ENCODE measurements around the gene OPCML. TPM values are rescaled to one million over a fixed set of nuclear protein-coding genes. Genes with fewer than 3 reads are reported as not detected.

OPCML gene
- total and polyA plus RNA-seq, 2 donors (not counting 1 experiment from before 2014, with no cell fraction given) = 0.99 to 2.8 TPM

- H2AFZ ChIP-seq (ENCODE audit: low read length) = no peak overlapping the region
- H3K27ac ChIP-seq (ENCODE audit: insufficient read depth, low read length) = no peak overlapping the region
- H3K27me3 ChIP-seq (ENCODE audit: control insufficient read depth, insufficient read depth, low read length) = no peaks in the 10 kb centered on the region
Observed at GRCh38 chr11:132410383-132410782, 1121.9 kb downstream of the OPCML start.

DNA sequence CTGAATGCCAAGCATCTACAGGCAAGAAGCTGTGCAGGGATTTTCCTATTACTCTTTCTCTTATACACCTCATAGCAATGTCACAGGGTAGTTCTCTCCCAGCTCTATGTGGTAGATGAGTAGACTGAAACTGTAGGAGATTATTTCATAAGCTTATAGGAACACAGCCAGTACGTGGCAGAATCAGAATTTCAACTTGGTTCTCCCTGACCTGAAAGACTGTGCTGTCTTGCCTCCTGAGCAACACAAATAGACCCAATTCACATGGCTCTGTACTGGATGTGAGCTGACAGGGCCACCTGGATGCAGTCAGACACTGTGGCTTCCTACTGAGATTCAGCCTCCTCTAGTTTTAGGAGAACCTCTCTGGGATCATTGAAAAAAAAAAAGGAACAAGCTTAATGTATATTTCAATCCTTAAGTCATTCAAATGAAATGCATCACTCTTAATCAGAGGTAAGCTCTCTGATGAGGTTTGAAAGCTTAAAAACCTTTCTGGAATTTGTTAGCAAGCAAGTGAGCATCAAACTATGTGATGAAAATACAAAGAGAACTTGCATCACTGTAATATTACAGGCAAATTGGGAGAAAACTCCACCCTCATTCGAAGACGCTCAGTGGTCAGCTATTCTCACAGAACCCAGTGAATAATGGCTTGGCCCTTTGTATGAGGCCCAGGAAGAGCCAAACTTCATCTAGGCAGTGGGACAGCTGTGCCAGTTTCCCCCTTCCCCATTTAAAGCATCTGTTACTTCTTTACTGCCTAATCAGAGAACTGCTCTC lies 1122.5 kb downstream of the OPCML start:
- Histone ChIP-seq H3K9ac (ENCODE audit: insufficient read depth, low read length) (no peak overlapping the region), H3K9me3 (ENCODE audit: control insufficient read depth, insufficient read depth, low read depth, low read length) (no peaks in the 10 kb centered on the region), H3K27ac (ENCODE audit: insufficient read depth, low read length) (no peak overlapping the region), H3K36me3 (ENCODE audit: control insufficient read depth, insufficient read depth, low read length) (no peaks in the 10 kb centered on the region), H2AFZ (ENCODE audit: low read length) (no peak overlapping the region), H3K27me3 (ENCODE audit: control insufficient read depth, insufficient read depth, low read length) (no peaks in the 10 kb centered on the region), H3K79me2 (ENCODE audit: control insufficient read depth, insufficient read depth, low read length) (no peaks in the 10 kb centered on the region), H4K20me1 (ENCODE audit: control insufficient read depth, extremely low read depth, insufficient read depth, low read length) (no peaks in the 10 kb centered on the region), H3K4me2 (ENCODE audit: extremely low read depth, insufficient read depth, low read length) (no peak overlapping the region), H3K4me1 (ENCODE audit: control insufficient read depth, extremely low read depth, insufficient read depth, low read length) (no peaks in the 10 kb centered on the region), H3K4me3 (replicated peaks in 1 of 4; ENCODE audit: control extremely low read depth in 1 of 4, insufficient read depth in 1 of 4, low read depth in 3 of 4, low read length in 4 of 4) (no peak overlapping the region)
- no peak for DNase-seq (ENCODE audit: low read depth in 2 of 2)
- TF ChIP-seq EZH2 (IDR thresholded peaks at IDR 0.05; ENCODE audit: low read length, missing control alignments) = no peak
- TF ChIP-seq, protein P1, sequence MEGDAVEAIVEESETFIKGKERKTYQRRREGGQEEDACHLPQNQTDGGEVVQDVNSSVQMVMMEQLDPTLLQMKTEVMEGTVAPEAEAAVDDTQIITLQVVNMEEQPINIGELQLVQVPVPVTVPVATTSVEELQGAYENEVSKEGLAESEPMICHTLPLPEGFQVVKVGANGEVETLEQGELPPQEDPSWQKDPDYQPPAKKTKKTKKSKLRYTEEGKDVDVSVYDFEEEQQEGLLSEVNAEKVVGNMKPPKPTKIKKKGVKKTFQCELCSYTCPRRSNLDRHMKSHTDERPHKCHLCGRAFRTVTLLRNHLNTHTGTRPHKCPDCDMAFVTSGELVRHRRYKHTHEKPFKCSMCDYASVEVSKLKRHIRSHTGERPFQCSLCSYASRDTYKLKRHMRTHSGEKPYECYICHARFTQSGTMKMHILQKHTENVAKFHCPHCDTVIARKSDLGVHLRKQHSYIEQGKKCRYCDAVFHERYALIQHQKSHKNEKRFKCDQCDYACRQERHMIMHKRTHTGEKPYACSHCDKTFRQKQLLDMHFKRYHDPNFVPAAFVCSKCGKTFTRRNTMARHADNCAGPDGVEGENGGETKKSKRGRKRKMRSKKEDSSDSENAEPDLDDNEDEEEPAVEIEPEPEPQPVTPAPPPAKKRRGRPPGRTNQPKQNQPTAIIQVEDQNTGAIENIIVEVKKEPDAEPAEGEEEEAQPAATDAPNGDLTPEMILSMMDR (conservative IDR thresholded peaks at IDR 0.05 in 1 of 2, IDR thresholded peaks at IDR 0.05 in 1 of 2; ENCODE audit: low read depth in 1 of 2, low read length in 2 of 2) = no peak

More at GRCh38 chr11:132410383-132410782, 1121.9 kb downstream of the OPCML start:
- TF ChIP-seq EZH2 (IDR thresholded peaks at IDR 0.05; ENCODE audit: low read length, missing control alignments) = no peak
- TF ChIP-seq, protein P1 (conservative IDR thresholded peaks at IDR 0.05 in 1 of 2, IDR thresholded peaks at IDR 0.05 in 1 of 2; ENCODE audit: low read depth in 1 of 2, low read length in 2 of 2) = no peak
- Histone ChIP-seq H3K9me3 (ENCODE audit: control insufficient read depth, insufficient read depth, low read depth, low read length) (no peaks in the 10 kb centered on the region), H3K79me2 (ENCODE audit: control insufficient read depth, insufficient read depth, low read length) (no peaks in the 10 kb centered on the region), H3K4me2 (ENCODE audit: extremely low read depth, insufficient read depth, low read length) (no peak overlapping the region), H3K4me1 (ENCODE audit: control insufficient read depth, extremely low read depth, insufficient read depth, low read length) (no peaks in the 10 kb centered on the region), H3K36me3 (ENCODE audit: control insufficient read depth, insufficient read depth, low read length) (no peaks in the 10 kb centered on the region), H3K9ac (ENCODE audit: insufficient read depth, low read length) (no peak overlapping the region), H4K20me1 (ENCODE audit: control insufficient read depth, extremely low read depth, insufficient read depth, low read length) (no peaks in the 10 kb centered on the region), H3K4me3 (replicated peaks in 1 of 4; ENCODE audit: control extremely low read depth in 1 of 4, insufficient read depth in 1 of 4, low read depth in 3 of 4, low read length in 4 of 4) (no peak overlapping the region)
- no peak for DNase-seq (ENCODE audit: low read depth in 2 of 2)

DNA sequence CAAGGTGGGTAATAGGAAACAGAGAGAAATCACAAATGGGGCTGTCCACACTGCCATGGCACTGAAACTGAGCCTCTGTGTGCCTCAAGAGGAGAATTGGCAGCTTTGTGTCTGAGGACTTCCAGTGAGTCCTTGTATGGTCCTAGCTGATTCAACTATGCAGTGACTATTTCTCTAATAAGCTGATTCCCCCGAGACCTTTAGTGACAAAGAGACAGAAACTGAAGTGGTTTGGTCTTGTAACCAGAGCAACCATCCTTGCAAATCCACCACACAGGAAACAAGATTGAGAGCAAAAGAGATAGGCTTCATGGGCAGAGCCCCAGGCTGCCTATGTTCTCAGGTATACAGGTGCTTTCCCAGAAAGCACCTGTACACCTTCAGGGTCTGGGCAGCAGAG lies 1123.4 kb downstream of the OPCML start:
- H3K79me2 ChIP-seq (ENCODE audit: control insufficient read depth, insufficient read depth, low read length) = no peaks in the 10 kb centered on the region

More for the DNA sequence above, 1123.4 kb downstream of the OPCML start:
- TF ChIP-seq EZH2 (IDR thresholded peaks at IDR 0.05; ENCODE audit: low read length, missing control alignments) = no peak
- Histone ChIP-seq H3K4me2 (ENCODE audit: extremely low read depth, insufficient read depth, low read length) (no peak overlapping the region), H3K36me3 (ENCODE audit: control insufficient read depth, insufficient read depth, low read length) (no peaks in the 10 kb centered on the region), H3K4me1 (ENCODE audit: control insufficient read depth, extremely low read depth, insufficient read depth, low read length) (no peaks in the 10 kb centered on the region), H2AFZ (ENCODE audit: low read length) (no peak overlapping the region), H3K27ac (ENCODE audit: insufficient read depth, low read length) (no peak overlapping the region), H3K9me3 (ENCODE audit: control insufficient read depth, insufficient read depth, low read depth, low read length) (no peaks in the 10 kb centered on the region), H3K9ac (ENCODE audit: insufficient read depth, low read length) (no peak overlapping the region), H3K4me3 (replicated peaks in 1 of 4; ENCODE audit: control extremely low read depth in 1 of 4, insufficient read depth in 1 of 4, low read depth in 3 of 4, low read length in 4 of 4) (no peak overlapping the region), H3K27me3 (ENCODE audit: control insufficient read depth, insufficient read depth, low read length) (no peaks in the 10 kb centered on the region), H4K20me1 (ENCODE audit: control insufficient read depth, extremely low read depth, insufficient read depth, low read length) (no peaks in the 10 kb centered on the region)
- DNase-seq (ENCODE audit: low read depth in 2 of 2) = no peak
